Stimulated activated CD8-positive, alpha-beta memory T cell treated with anti-CD3 and anti-CD28 coated beads, Interleukin-4, amount 100 ng/mL, for 1 hour (primary cell): ENCODE results near the gene METTL2A.
"Not testable (repeated sequence)": the region's sequence is repeated elsewhere in the genome, so short reads cannot be mapped to it uniquely, and the experiment has no call there.

Experiments used
- DNase-seq, 2 donors: peaks; one replicate each; pipeline ENCODE4 v3.0.0-alpha.2; 2020; ENCODE audit warnings: low read depth in 2 of 2, low spot score in 1 of 2

Gene METTL2A

DNA sequence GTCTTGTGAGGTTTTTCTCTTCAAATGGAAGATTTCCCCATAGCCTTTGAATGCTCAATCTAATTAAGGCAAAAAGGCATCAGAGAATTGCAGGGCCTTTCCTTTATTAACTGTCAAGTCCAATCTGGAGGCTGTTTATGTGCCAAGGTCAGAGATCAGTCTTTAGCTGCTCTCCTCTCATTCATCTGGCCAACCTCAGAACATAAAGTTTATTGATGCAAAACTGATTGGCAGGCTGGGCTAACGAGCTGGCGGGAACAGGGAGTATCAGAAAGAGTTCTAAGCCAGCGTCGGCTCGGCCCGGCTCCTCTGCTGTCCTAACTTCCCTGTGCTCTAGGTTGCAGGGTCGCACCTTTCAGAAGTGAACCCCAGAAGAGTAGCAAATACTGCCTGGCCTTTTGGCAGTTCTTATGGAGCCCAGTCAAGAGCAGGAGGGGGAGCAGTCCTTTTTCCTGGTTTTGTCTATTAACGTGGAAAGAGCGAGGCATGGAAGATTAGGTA is 47.7 kb downstream of the METTL2A start:
- not testable (repeated sequence) for DNase-seq

DNA sequence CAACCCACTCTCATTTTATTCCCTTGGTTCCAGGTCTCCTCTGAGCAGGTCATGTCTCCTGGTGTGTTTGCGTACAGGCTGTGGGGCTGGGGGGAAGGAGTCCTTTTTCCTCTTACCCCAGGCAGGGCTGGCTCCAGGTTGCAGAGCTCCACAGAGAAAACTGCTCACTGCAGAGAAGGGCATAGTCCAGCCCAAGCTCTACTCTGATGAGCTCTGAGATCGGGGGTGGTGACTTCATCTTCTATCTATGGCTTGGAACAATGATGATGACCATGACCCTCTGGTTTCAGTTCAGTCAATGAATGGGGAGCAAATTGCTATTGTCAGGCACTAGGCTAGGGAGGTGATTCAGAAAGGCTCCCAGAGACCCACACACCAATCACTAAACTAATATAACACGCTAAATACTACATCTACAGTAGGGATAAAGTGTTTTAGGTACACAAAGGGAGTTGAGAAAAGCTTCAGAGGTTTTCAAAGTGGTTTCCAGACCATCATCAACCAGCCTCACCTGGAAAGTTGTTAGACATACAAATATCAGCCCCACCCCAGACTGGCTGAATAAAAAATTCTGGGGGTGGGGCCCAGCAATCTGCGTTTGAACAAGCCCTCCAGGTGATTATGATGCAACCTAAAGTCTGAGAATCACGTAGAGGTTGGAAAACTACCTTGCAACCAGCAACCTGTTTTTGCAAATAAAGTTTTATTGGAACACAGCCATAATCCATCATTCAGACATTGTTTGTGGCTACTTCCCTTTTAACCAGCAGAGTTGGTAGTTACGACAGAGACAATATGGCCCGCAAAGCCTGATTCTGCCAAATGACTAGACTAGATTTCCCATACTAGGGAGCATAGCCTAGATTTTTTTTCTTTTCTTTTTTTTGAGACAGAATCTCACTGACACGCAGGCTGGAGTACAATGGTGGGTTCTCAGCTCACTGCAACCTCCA is 49.6 kb downstream of the METTL2A start:
- not testable (repeated sequence) for DNase-seq

DNA sequence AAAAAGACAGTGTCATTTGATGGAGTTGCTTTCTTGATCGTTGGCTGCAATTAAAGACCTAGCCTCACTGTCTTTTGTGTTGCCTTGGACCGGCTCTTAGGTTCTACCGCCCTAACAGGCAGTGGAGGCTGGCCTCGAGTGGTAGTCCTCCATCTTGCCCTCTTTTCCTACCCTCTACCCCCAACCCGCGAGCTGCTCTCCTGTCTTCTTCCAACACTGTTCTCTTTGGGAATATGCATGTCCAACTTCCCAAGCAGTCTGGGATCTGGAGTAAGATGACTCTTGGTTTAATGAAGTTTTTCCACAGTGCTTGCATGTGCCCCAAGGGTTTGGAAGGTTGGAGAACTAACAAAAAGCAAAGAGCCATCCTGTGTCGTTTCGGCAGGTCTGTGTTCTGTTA is 53.4 kb downstream of the METTL2A start:
- DNase-seq = not testable (repeated sequence)

DNA sequence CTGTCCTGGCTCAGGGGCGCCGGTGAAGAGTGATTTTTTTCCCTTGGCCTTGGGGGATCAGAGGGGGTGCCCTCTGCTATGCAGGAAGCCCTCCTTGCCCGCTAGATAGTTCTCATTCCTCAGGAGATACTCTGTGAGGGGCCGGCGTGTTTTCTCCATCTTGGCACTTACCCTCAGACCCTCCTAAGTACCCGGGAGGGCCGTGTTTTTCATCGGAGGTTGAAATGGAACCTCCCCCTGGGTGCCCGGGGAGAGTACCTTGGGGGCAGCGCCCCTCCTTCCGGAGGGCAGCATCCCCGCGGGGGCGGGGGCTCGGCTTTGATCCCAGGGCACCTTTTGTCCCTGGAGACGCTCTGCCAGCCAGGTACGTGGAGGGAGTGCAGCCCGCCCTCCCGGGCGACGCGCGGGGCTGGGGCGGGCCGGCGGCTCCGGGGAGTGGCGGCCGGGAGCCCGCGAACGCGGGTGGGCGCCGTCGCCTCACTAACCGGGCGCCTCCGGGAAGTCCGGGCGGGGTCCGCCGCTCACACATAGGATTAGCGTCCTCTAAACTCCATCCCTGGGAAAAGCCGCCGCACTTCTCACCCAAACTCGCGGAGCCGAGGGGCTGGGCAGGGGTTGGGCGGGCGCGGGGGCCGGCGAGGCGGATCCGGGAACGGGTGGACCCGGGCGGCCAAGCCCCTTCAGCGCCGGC is 54.2 kb downstream of the METTL2A start:
- DNase-seq = not testable (repeated sequence)

DNA sequence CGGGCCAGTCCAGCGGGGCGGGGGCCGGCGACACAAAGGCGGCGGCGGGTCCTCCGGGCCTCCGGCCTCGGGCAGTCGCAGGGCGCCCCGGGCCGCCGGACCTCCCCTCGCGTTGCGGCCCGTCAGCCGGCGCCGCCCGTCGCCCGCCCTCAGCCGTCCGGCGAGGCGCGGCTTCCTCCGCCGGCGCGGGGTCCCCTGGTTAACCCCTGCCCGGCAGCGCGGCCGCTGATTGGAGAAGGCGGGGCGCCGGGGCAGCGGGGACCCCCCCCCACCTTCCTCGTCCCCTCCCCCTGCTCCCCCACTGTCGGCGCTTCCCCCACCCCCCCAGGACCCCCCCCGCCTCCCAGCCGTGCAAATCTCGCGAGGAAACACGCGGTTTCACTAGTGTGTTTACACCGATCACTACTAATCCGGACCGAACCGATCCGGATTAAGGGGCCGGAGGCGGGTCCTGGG is 54.8 kb downstream of the METTL2A start, which contains the start of gene TLK2:
Gene TLK2, plus strand, starts transcription at position 402 of the 456 bp plus-strand sequence. CDS start 2,301 bp downstream, outside the sequence.
- DNase-seq = peak; percentile 48 to 53

DNA sequence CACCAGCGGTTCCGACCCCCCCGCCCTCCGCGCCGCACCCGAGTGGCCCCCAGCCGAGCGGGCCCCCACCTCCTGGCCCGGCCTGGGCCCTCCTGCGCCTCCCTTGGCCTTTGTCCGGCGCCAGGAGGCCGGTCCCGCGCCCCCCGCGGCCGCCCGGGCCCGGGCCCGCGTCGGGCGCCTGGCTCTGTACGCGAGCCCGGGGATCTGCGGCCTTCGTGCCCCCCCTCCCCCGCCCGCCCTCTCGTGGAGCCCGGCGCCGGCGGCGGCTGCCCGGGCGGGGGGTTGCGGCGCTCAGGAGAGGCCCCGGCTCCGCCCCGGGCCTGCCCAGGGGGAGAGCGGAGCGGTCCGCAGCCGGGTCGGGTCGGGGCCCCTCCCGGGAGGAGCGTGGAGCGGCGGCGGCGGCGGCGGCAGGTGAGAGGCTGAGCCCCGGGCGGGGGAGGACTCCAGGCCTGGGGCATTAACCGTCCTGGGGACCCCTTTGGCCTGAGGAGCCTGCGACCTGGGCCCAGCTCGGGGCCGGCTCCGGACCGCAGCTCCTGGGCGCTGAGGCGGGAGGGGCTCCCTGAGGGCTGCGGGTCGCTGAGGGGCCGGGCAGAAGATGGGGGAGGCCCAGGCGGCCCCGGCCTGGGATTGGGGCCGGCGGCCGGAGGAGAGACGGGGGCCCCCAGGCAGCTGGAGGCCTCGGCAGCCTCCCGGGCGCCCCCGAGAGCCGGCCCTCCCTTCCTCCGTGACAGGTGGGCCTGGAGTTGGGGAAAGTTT is 55.4 kb downstream of the METTL2A start:
- DNase-seq = not testable (repeated sequence)

DNA sequence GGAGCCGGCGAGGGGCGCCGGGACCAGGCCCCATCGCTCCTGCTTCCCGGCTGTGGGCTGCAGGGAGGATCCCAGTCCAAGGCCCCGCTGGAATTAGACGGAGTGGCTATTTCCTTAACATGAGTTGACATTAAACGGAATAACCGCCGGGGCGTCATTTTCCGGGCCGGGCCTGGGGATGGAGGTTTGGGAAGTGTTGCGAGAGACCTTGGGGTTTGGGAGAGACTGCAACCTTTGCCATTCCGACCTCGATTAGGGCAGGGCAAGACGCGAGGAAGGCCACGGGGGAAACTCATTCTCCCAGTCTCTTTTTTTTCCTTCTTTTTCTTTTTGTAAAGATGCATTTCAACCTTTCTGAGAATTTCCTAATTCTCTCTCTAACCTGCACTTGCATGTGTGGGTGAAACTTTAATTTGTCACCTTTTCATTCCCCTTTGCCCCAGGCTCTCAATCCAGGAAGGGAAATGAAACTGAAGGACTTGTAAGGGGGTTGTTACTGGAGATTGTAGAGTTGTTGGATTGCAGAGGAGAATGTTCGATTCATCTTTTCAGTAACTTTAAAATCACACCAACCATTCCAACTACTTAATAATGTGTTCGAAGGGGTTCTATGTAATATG is 56.1 kb downstream of the METTL2A start:
- not testable (repeated sequence) for DNase-seq

DNA sequence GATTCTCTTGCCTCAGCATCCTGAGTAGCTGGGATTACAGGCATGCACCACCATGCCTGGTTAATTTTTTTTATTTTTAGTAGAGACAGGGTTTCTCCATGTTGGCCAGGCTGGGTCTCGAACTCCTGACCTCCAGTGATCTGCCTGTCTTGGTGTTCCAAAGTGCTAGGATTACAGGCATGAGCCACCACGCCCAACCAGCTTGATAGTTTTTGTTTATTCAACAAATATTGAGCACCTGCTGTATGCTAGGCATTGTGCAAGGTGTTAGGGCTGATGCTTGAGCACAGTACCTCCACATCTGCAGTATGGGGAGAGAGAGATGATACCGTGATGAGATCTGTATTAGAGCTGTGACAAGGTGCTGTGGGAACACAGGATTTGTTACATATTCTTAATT is 58.9 kb downstream of the METTL2A start:
- DNase-seq = not testable (repeated sequence)

DNA sequence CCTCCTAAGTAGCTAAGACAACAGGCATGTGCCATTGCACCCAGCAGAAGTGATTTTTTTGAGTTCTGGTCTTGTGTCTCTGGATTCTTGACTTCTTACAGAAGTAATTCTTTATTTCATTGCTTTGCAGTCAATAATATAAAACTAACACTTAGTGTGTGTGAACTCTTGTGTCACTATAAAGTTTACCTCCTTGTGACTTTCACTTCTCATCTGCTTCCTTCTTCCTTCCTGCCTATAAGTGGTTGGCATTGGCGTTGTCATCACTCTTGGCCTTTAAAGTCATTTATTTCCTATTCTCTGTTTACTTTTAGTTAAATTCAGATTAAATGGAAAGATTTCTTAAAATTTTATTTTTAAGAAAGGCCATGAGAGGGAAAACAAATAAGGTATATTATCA is 67.3 kb downstream of the METTL2A start:
- not testable (repeated sequence) for DNase-seq

DNA sequence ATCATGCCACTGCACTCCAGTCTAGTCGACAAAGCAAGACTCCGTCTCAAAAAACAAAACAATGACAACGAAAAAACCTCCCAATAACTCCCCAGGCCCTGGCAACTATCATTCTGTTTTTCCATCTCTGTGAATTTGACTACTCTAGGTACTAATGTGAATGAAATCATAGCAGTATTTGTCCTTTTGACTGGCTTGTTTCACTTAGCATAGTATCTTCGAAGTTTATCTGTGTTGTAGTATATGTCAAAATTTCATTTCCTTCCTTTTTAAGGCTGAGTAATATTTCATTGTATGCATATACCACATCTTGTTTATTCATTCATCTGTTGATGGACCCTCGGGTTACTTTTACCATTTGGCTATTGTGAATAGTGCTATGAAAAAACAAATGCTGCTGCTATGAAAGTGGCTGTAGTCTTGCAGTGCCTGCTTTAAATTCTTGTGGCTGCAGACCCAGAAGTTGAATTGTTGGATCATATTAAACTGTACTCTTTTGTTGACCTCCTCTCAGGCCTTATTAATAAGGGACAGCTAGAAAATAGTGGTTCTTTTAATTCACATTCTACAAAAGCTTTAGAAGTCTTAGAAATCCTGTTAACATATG is 69.5 kb downstream of the METTL2A start:
- not testable (repeated sequence) for DNase-seq

DNA sequence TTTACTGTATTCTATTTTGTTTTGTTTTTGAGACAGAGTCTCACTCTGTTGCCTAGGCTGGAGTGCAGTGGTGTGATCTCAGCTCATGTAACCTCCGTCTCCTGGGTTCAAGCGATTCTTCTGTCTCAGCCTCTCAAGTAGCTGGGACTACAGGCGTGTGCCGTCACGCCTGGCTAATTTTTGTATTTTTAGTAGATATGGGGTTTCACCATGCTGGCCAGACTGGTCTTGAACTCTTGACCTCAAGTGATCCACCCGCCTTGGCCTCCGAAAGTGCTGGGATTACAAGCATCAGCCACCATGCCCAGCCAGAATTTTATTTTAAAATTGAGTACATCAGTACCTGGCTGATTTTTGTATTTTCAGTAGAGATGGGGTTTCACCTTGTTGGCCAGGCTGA is 70.4 kb downstream of the METTL2A start:
- DNase-seq = not testable (repeated sequence)

DNA sequence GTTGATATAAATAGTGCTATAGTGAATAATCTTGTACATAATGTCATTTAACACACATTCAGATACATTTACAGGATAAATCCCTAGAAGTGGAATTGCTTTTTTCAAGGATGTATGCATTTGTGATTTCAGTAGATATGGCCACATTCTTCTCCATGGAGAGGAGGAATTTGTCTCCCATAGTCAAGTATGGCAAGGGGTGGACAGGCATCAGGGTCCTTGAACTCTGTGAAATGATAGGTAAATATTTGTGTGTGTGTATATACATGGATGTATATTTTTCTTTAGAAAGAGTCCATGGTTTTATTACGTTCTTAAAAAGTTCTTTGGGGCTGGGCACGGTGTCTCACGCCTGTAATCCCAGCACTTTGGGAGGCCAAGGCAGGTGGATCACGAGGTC is 72.6 kb downstream of the METTL2A start:
- not testable (repeated sequence) for DNase-seq

DNA sequence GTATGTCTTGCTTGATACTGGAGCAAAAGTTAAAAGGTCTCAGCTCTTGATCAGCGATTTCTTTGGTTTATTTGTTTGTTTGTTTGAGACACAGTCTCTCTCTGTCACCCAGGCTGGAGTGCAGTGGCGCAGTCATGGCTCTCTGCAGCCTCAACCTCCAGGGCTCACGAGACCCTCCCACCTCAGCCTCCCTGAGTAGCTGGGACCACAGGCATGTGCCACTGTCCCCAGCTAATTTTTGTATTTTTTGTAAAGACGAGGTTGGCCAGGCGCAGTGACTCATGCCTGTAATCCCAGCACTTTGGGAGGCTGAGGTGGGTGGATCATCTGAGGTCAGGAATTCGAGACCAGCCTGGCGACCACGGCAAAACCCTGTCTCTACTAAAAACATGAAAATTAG is 75.1 kb downstream of the METTL2A start:
- not testable (repeated sequence) for DNase-seq
